H9 (cell line): ENCODE results near the gene TSGA10IP. TPM values are rescaled to one million over a fixed set of nuclear protein-coding genes. Genes with fewer than 3 reads are reported as not detected.

Experiments
- DNase-seq: peaks from one replicate; pipeline ENCODE4 v3.0.0-alpha.2; 2017
- H2AFZ ChIP-seq: one replicate; pipeline ENCODE4 v1.6.1; 2013; ENCODE audit warnings: mild to moderate bottlenecking, low read length, control low read depth, moderate library complexity
- H2AK5ac ChIP-seq: 2 replicates; pipeline ENCODE4 v1.6.1; 2013; ENCODE audit warnings: low read length, control low read depth, mixed read lengths; ENCODE audit not compliant: insufficient read length
- H2BK120ac ChIP-seq: one replicate; pipeline ENCODE4 v1.6.1; 2013; ENCODE audit warnings: low read depth, mild to moderate bottlenecking, low read length, control low read depth, inconsistent platforms; ENCODE audit not compliant: poor library complexity, severe bottlenecking
- H2BK12ac ChIP-seq: 2 replicates; pipeline ENCODE4 v1.6.1; 2013; ENCODE audit warnings: low read length, control low read depth, mixed read lengths, low read depth; ENCODE audit not compliant: insufficient read length
- H2BK15ac ChIP-seq: 2 replicates; pipeline ENCODE4 v1.6.1; 2013; ENCODE audit warnings: low read depth, low read length, control low read depth
- H2BK20ac ChIP-seq: one replicate; pipeline ENCODE4 v1.6.1; 2013; ENCODE audit warnings: low read depth, mild to moderate bottlenecking, low read length, control low read depth, inconsistent platforms; ENCODE audit not compliant: poor library complexity, severe bottlenecking
- H2BK5ac ChIP-seq: 2 replicates; pipeline ENCODE4 v1.6.1; 2013; ENCODE audit warnings: low read length, control low read depth, mixed read lengths; ENCODE audit not compliant: insufficient read length
- H3K14ac ChIP-seq: 2 replicates; pipeline ENCODE4 v1.6.1; 2013; ENCODE audit warnings: low read length, control low read depth; ENCODE audit not compliant: insufficient read depth
- H3K18ac ChIP-seq: 2 replicates; pipeline ENCODE4 v1.6.1; 2013; ENCODE audit warnings: low read depth, mild to moderate bottlenecking, mixed read lengths, low read length, control low read depth; ENCODE audit not compliant: insufficient read length
- H3K23ac ChIP-seq: 2 replicates; pipeline ENCODE4 v1.6.1; 2013; ENCODE audit warnings: low read length, control low read depth, mixed read lengths, low read depth; ENCODE audit not compliant: insufficient read length
- H3K23me2 ChIP-seq: 2 replicates; pipeline ENCODE4 v1.6.1; 2013; ENCODE audit warnings: low read depth, mild to moderate bottlenecking, mixed read lengths, low read length, control low read depth; ENCODE audit not compliant: insufficient read length, poor library complexity, severe bottlenecking
- H3K27ac ChIP-seq: 2 replicates; pipeline ENCODE4 v1.5.1; 2013; ENCODE audit warnings: low read length, control low read depth, mixed read lengths, low read depth; ENCODE audit not compliant: insufficient read length
- H3K27me3 ChIP-seq: 2 replicates; pipeline ENCODE4 v1.6.1; 2013; ENCODE audit warnings: low read length, control low read depth, inconsistent platforms; ENCODE audit not compliant: insufficient read depth
- H3K4ac ChIP-seq: 2 replicates; pipeline ENCODE4 v1.6.1; 2013; ENCODE audit warnings: low read depth, mild to moderate bottlenecking, control low read depth, inconsistent platforms, low read length, moderate library complexity
- H3K4me1 ChIP-seq: 2 replicates; pipeline ENCODE4 v1.6.1; 2013; ENCODE audit warnings: low read length, control low read depth, inconsistent platforms; ENCODE audit not compliant: insufficient read depth
- H3K4me2 ChIP-seq: 2 replicates; pipeline ENCODE4 v1.6.1; 2013; ENCODE audit warnings: low read length, control low read depth, mixed read lengths; ENCODE audit not compliant: insufficient read length, insufficient read depth
- H3K56ac ChIP-seq: 2 replicates; pipeline ENCODE4 v1.6.1; 2013; ENCODE audit warnings: low read depth, mild to moderate bottlenecking, mixed read lengths, low read length, control low read depth; ENCODE audit not compliant: insufficient read length
- H3K79me1 ChIP-seq: 2 replicates; pipeline ENCODE4 v1.6.1; 2013; ENCODE audit warnings: low read depth, mild to moderate bottlenecking, moderate library complexity, low read length, control low read depth, inconsistent platforms; ENCODE audit not compliant: insufficient read depth, poor library complexity, severe bottlenecking
- H3K79me2 ChIP-seq: 2 replicates; pipeline ENCODE4 v1.6.1; 2013; ENCODE audit warnings: low read length, control low read depth, inconsistent platforms; ENCODE audit not compliant: insufficient read depth
- H3K9ac ChIP-seq: 2 replicates; pipeline ENCODE4 v1.6.1; 2013; ENCODE audit warnings: low read length, control low read depth, mixed read lengths; ENCODE audit not compliant: insufficient read length; ENCODE audit errors: extremely low read depth
- H3K9me3 ChIP-seq: one replicate; pipeline ENCODE4 v1.6.1; 2013; ENCODE audit warnings: low read depth, low read length, inconsistent platforms; ENCODE audit not compliant: control insufficient read depth
- H3T11ph ChIP-seq: one replicate; pipeline ENCODE4 v1.6.1; 2013; ENCODE audit warnings: mild to moderate bottlenecking, low read length, control low read depth, inconsistent platforms
- H4K20me1 ChIP-seq: one replicate; pipeline ENCODE4 v1.6.1; 2013; ENCODE audit not compliant: control insufficient read depth, insufficient read length, insufficient read depth
- H4K5ac ChIP-seq: 2 replicates; pipeline ENCODE4 v1.6.1; 2013; ENCODE audit warnings: low read depth, mild to moderate bottlenecking, mixed read lengths, low read length, control low read depth; ENCODE audit not compliant: insufficient read length
- H4K8ac ChIP-seq: replicated peaks from 2 replicates; pipeline ENCODE4 v1.6.1; 2013; ENCODE audit warnings: low read length, control low read depth, mixed read lengths, low read depth; ENCODE audit not compliant: insufficient read length
- H4K91ac ChIP-seq: 2 replicates; pipeline ENCODE4 v1.6.1; 2013; ENCODE audit warnings: low read depth, mild to moderate bottlenecking, moderate library complexity, mixed read lengths, low read length, control low read depth; ENCODE audit not compliant: insufficient read length
- H3K27ac Mint-ChIP-seq, 3 experiments: 2 replicates in 2 of 3; 3 replicates in 1 of 3; pipeline ENCODE4 v1.8.0; 2020 to 2021; ENCODE audit warnings: mixed read lengths in 3 of 3, mild to moderate bottlenecking in 1 of 3, moderate library complexity in 1 of 3
- H3K27me3 Mint-ChIP-seq: 2 replicates; pipeline ENCODE4 v1.8.0; 2021; ENCODE audit warnings: low read depth, mild to moderate bottlenecking, moderate library complexity, mixed read lengths
- H3K36me3 Mint-ChIP-seq, 3 experiments: 2 replicates in 2 of 3; 3 replicates in 1 of 3; pipeline ENCODE4 v1.8.0; 2020 to 2021; ENCODE audit warnings: low read depth in 3 of 3, mixed read lengths in 3 of 3; ENCODE audit not compliant: insufficient read depth in 1 of 3
- H3K4me1 Mint-ChIP-seq, 2 experiments: 2 replicates each; pipeline ENCODE4 v1.8.0; 2020; ENCODE audit warnings: mixed read lengths in 2 of 2
- H3K4me3 Mint-ChIP-seq, 2 experiments: 2 replicates in 1 of 2; 3 replicates in 1 of 2; pipeline ENCODE4 v1.8.0; 2020 to 2021; ENCODE audit warnings: mild to moderate bottlenecking in 2 of 2, mixed read lengths in 2 of 2, moderate library complexity in 1 of 2
- H3K9me3 Mint-ChIP-seq, 2 experiments: 2 replicates in 1 of 2; 3 replicates in 1 of 2; pipeline ENCODE4 v1.8.0; 2020; ENCODE audit warnings: mild to moderate bottlenecking in 2 of 2, mixed read lengths in 2 of 2, moderate library complexity in 1 of 2
- CTCF ChIP-seq: fragments of 200-600 bp; sonication (generic); conservative IDR thresholded peaks from 3 replicates; pipeline ENCODE4 v1.8.0; 2021; ENCODE audit warnings: antibody characterized with exemption, mild to moderate bottlenecking
- WGBS: extraction: QIAGEN DNeasy Blood & Tissue Kit; methylation state at CpG from one replicate; pipeline ENCODE4 v1.1.7; 2013; ENCODE audit warnings: missing lambda C conversion rate, low lambda C conversion rate, mixed read lengths; ENCODE audit not compliant: insufficient read length; ENCODE audit errors: extremely low coverage; 5-methylcytosine and 5-hydroxymethylcytosine counted together
- total RNA-seq: library from RNA; stranded (reverse); gene quantifications from 2 replicates; pipeline ENCODE4 v1.2.1, GENCODE V29; 2021

The TSGA10IP gene
- total RNA-seq, 1 experiment from 2014 or later: 2.2 TPM

- Histone ChIP-seq H2BK5ac (no peak overlapping the region), H2BK20ac (no peak overlapping the region), H2AFZ (no peak overlapping the region), H2BK12ac (no peak overlapping the region), H4K20me1 (no peaks in the 10 kb centered on the region), H4K91ac (no peak overlapping the region), H4K5ac (no peak overlapping the region), H2BK15ac (no peak overlapping the region), H3K9ac (no peak overlapping the region), H3K23ac (no peak overlapping the region), H4K8ac (no peak overlapping the region), H3K18ac (no peak overlapping the region), H3K14ac (no peak overlapping the region), H3K27ac (no peak overlapping the region), H3K23me2 (no peaks in the 10 kb centered on the region), H3K4me2 (no peak overlapping the region), H3K4me1 (no peaks in the 10 kb centered on the region), H3K9me3 (no peaks in the 10 kb centered on the region), H3K4ac (no peak overlapping the region; the same call in 1 of the 2 replicates), H3K27me3 (no peaks in the 10 kb centered on the region), H3T11ph (no peak overlapping the region), H2BK120ac (no peak overlapping the region), H2AK5ac (no peak overlapping the region), H3K79me2 (no peaks in the 10 kb centered on the region), H3K79me1 (no peaks in the 10 kb centered on the region), H3K56ac (no peak overlapping the region)
- Mint-ChIP-seq H3K9me3 (no peaks in the 10 kb centered on the region), H3K27me3 (no peaks in the 10 kb centered on the region; the same call in none of the 2 replicates), H3K4me3 (no peak overlapping the region), H3K27ac (no peak overlapping the region), H3K36me3 (peaks cover 7 to 15% (median 8%) of the 10 kb centered on the region in 3 experiments; a peak in 5 of 7 replicates), H3K4me1 (no peaks in the 10 kb centered on the region)
- no CpG with 5 or more reads among the region's 5 CpGs for WGBS
- no peak for DNase-seq
- no peak for TF ChIP-seq CTCF
Measured at GRCh38 chr11:65983589-65983987, 38.3 kb downstream of the TSGA10IP start.
